HepG2 (cell line): ENCODE data around the gene SLCO4A1. TPM values are rescaled to one million over a fixed set of nuclear protein-coding genes. Genes with fewer than 3 reads are reported as not detected.

ENCODE experiments used
- ATAD3A ChIP-seq: sonication (generic); formaldehyde crosslinking; IDR thresholded peaks from 2 replicates; pipeline ENCODE4 v1.4.0; 2020; ENCODE audit warnings: missing genetic modification reagents
- ERF ChIP-seq: IDR thresholded peaks from 2 replicates; pipeline ENCODE4 v1.6.1; 2018; ENCODE audit warnings: missing biosample characterization, missing genetic modification reagents
- HES4 ChIP-seq: sonication (generic); formaldehyde crosslinking; IDR thresholded peaks from 2 replicates; pipeline ENCODE4 v1.9.0; 2021; ENCODE audit warnings: mild to moderate bottlenecking, missing genetic modification reagents, borderline replicate concordance
- HNRNPLL ChIP-seq: fragments of 200-400 bp; formaldehyde crosslinking; IDR thresholded peaks from 2 replicates; pipeline ENCODE4 v1.6.1; 2017; ENCODE audit warnings: mild to moderate bottlenecking, low read depth, low read length; ENCODE audit not compliant: poor library complexity, severe bottlenecking
- KLF13 ChIP-seq: sonication (generic); formaldehyde crosslinking; IDR thresholded peaks from 2 replicates; pipeline ENCODE4 v1.4.0; 2020; ENCODE audit warnings: mild to moderate bottlenecking, missing genetic modification reagents
- MEIS1 ChIP-seq: sonication (generic); formaldehyde crosslinking; IDR thresholded peaks from 2 replicates; pipeline ENCODE4 v1.9.0; 2021; ENCODE audit warnings: mild to moderate bottlenecking, missing genetic modification reagents, moderate library complexity, borderline replicate concordance
- MIER3 ChIP-seq: IDR thresholded peaks from 2 replicates; pipeline ENCODE4 v1.6.1; 2016; ENCODE audit warnings: missing compliant biosample characterization, borderline replicate concordance
- MYC ChIP-seq: sonication (generic); formaldehyde crosslinking; IDR thresholded peaks from 2 replicates; pipeline ENCODE4 v1.9.0; 2021; ENCODE audit warnings: missing genetic modification reagents, borderline replicate concordance
- NPAS2 ChIP-seq: sonication (generic); formaldehyde crosslinking; IDR thresholded peaks from 2 replicates; pipeline ENCODE4 v1.8.0; 2022; ENCODE audit warnings: mild to moderate bottlenecking, missing genetic modification reagents, borderline replicate concordance
- PHB2 ChIP-seq: fragments of 450-650 bp; IDR thresholded peaks from 2 replicates; pipeline ENCODE4 v1.6.1; 2018; ENCODE audit not compliant: partially characterized antibody
- PTBP1 ChIP-seq: fragments of 200-400 bp; formaldehyde crosslinking; IDR thresholded peaks from 2 replicates; pipeline ENCODE4 v1.6.1; 2018; ENCODE audit warnings: low read length, low read depth; ENCODE audit not compliant: poor library complexity, severe bottlenecking
- RBM39 ChIP-seq: fragments of 200-400 bp; formaldehyde crosslinking; IDR thresholded peaks from one replicate; pipeline ENCODE4 v1.6.1; 2018; ENCODE audit warnings: antibody characterized with exemption, mild to moderate bottlenecking, low read depth, low read length; ENCODE audit not compliant: poor library complexity, severe bottlenecking
- RNF2 ChIP-seq: fragments of 450-650 bp; conservative IDR thresholded peaks from 2 replicates; pipeline ENCODE4 v1.6.1; 2016; ENCODE audit warnings: low read depth
- SNAPC2 ChIP-seq: sonication (generic); formaldehyde crosslinking; IDR thresholded peaks from 2 replicates; pipeline ENCODE4 v1.8.1; 2022; ENCODE audit warnings: mild to moderate bottlenecking, missing genetic modification reagents
- SNRNP70 ChIP-seq: fragments of 200-400 bp; formaldehyde crosslinking; IDR thresholded peaks from 2 replicates; pipeline ENCODE4 v1.6.1; 2017; ENCODE audit warnings: mild to moderate bottlenecking, low read depth, low read length, moderate library complexity
- TMF1 ChIP-seq: sonication (generic); formaldehyde crosslinking; IDR thresholded peaks from 2 replicates; pipeline ENCODE4 v1.8.1; 2022; ENCODE audit warnings: low read depth, missing genetic modification reagents
- TSC22D2 ChIP-seq: sonication (generic); formaldehyde crosslinking; IDR thresholded peaks from 2 replicates; pipeline ENCODE4 v1.5.1; 2020; ENCODE audit warnings: missing genetic modification reagents, mild to moderate bottlenecking, borderline replicate concordance
- ZNF3 ChIP-seq: IDR thresholded peaks from 2 replicates; pipeline ENCODE4 v1.7.0; 2017; ENCODE audit warnings: inconsistent platforms
- ZNF451 ChIP-seq: sonication (generic); formaldehyde crosslinking; IDR thresholded peaks from 2 replicates; pipeline ENCODE4 v1.5.0; 2020; ENCODE audit warnings: mild to moderate bottlenecking, missing genetic modification reagents
- ZNF558 ChIP-seq: sonication (generic); formaldehyde crosslinking; IDR thresholded peaks from 2 replicates; pipeline ENCODE4 v1.9.0; 2022; ENCODE audit warnings: mild to moderate bottlenecking, missing genetic modification reagents, borderline replicate concordance
- ZNF75D ChIP-seq: sonication (generic); formaldehyde crosslinking; IDR thresholded peaks from 2 replicates; pipeline ENCODE4 v1.8.1; 2023; ENCODE audit warnings: missing genetic modification reagents, mild to moderate bottlenecking, borderline replicate concordance
- polyA plus RNA-seq, 8 experiments: library from polyadenylated mRNA; depleted of rRNA in 3 of 8; stranded (reverse) in 7 of 8; unstranded in 1 of 8; fragments of >200 nt; fragmentation: Illumina TruSeq in 4 of 8; extraction: Trizol in 4 of 8; gene quantifications; 2 replicates each; pipeline versions ENCODE4 v1.2.1 to v1.2.3, GENCODE V29; 2011 to 2016; ENCODE audit warnings: low read depth in 4 of 8, missing spikeins in 1 of 8, mixed read lengths in 1 of 8; ENCODE audit not compliant: insufficient read depth in 1 of 8
- total RNA-seq, 5 experiments: library from RNA; depleted of rRNA; stranded (reverse); fragments of >200 nt; fragmentation: Illumina TruSeq; extraction: Trizol; gene quantifications; 2 replicates each; pipeline ENCODE4 v1.2.3, GENCODE V29; 2016; ENCODE audit warnings: low read depth in 1 of 5
- TF ChIP-seq, protein P1 (sequence below): sonication (generic); formaldehyde crosslinking; IDR thresholded peaks from 2 replicates; pipeline ENCODE4 v1.9.0; 2021; ENCODE audit warnings: missing genetic modification reagents, mild to moderate bottlenecking, borderline replicate concordance
- TF ChIP-seq, protein P2 (sequence below): sonication (generic); formaldehyde crosslinking; conservative IDR thresholded peaks from 2 replicates; pipeline ENCODE4 v1.8.1; 2023; ENCODE audit warnings: missing genetic modification reagents
- TF ChIP-seq, protein P3 (sequence below): sonication (generic); formaldehyde crosslinking; IDR thresholded peaks from 2 replicates; pipeline ENCODE4 v1.4.0; 2020; ENCODE audit warnings: mild to moderate bottlenecking, missing genetic modification reagents
- TF ChIP-seq, protein P4 (sequence below): sonication (generic); formaldehyde crosslinking; IDR thresholded peaks from 2 replicates; pipeline ENCODE4 v1.4.0; 2020; ENCODE audit warnings: missing genetic modification reagents

The SLCO4A1 gene
- total and polyA plus RNA-seq, 2 of the 13 experiments (the other 11 are each of a cell fraction or from before 2014, with no cell fraction given), result 55.5 to 112 TPM

DNA sequence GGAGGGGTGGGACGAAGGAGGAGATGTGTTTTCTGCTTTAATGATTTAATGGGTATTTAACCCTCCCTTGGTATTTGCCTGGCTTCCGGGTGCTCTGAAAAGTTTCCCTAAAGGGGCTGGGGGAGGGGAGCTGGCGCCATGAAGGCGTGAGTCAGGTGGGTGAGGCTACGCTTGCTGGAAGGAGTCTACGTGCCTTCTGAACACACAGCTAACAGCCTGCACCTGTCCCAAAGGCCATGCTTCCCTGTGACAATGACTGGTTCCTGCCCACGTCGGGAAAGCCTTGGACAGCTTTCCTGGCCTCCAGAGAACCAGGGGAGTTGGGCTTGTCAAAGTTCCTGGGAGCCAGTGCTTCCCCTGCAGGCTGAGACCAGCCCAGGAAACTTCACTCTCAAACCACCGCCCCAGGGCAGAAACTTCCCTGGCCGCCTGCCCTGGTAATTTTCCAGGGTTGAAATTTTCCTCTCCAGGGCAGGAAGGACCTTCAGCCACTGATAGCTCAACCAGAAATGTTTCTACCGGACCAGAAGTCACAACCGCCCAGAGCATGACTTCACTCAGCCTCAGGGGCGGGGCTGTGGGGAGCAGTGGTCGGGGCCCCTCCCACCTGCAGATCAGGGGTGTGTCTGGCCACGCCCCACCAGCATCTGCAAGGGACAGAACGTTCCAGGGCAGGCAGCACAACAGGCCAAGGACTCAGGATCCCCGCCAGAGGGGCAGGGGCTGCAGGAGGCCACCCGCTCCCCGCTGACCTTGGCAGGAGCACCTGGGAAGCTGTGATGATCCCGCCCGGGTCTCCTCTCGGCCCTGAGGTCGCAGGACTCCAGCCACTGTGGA lies 18.6 kb upstream of the SLCO4A1 start (continued):
- TF ChIP-seq HES4, result peak; percentile 84
- TF ChIP-seq, protein P1, sequence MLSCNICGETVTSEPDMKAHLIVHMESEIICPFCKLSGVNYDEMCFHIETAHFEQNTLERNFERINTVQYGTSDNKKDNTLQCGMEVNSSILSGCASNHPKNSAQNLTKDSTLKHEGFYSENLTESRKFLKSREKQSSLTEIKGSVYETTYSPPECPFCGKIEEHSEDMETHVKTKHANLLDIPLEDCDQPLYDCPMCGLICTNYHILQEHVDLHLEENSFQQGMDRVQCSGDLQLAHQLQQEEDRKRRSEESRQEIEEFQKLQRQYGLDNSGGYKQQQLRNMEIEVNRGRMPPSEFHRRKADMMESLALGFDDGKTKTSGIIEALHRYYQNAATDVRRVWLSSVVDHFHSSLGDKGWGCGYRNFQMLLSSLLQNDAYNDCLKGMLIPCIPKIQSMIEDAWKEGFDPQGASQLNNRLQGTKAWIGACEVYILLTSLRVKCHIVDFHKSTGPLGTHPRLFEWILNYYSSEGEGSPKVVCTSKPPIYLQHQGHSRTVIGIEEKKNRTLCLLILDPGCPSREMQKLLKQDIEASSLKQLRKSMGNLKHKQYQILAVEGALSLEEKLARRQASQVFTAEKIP (CRISPR knock-in tag), result no peak
- peak; percentile 48 for TF ChIP-seq HNRNPLL
- no peak for TF ChIP-seq PHB2
- 0 out of 2 replicates have a peak, but pooled peaks have one; percentile 39 for TF ChIP-seq ZNF3 (CRISPR knock-in tag)
- peak; percentile 82; the same call in 1 of the 2 replicates for TF ChIP-seq ZNF558
- TF ChIP-seq MYC (CRISPR knock-in tag), result peak; percentile 84
- TF ChIP-seq NPAS2, result no peak
- peak; percentile 89; the same call in 1 of the 2 replicates for TF ChIP-seq TSC22D2 (CRISPR knock-in tag)
- TF ChIP-seq MEIS1, result peak; percentile 84; the same call in 1 of the 2 replicates
- peak; percentile 84 for TF ChIP-seq ERF (CRISPR knock-in tag)
- peak; percentile 18; the same call in 1 of the 2 replicates for TF ChIP-seq KLF13 (CRISPR knock-in tag)
- peak; percentile 76; the same call in 1 of the 2 replicates for TF ChIP-seq SNAPC2
- TF ChIP-seq RBM39, result no peak
- TF ChIP-seq MIER3, result peak; percentile 89; the same call in 1 of the 2 replicates
- TF ChIP-seq PTBP1, result no peak
- peak; percentile 88; the same call in 1 of the 2 replicates for TF ChIP-seq ZNF451 (CRISPR knock-in tag)
- TF ChIP-seq, protein P2, sequence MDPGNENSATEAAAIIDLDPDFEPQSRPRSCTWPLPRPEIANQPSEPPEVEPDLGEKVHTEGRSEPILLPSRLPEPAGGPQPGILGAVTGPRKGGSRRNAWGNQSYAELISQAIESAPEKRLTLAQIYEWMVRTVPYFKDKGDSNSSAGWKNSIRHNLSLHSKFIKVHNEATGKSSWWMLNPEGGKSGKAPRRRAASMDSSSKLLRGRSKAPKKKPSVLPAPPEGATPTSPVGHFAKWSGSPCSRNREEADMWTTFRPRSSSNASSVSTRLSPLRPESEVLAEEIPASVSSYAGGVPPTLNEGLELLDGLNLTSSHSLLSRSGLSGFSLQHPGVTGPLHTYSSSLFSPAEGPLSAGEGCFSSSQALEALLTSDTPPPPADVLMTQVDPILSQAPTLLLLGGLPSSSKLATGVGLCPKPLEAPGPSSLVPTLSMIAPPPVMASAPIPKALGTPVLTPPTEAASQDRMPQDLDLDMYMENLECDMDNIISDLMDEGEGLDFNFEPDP, result 0 out of 2 replicates have a peak, but pooled peaks have one; percentile 93
- no peak for TF ChIP-seq ZNF75D
- peak; percentile 68 for TF ChIP-seq RNF2
- TF ChIP-seq, protein P3, sequence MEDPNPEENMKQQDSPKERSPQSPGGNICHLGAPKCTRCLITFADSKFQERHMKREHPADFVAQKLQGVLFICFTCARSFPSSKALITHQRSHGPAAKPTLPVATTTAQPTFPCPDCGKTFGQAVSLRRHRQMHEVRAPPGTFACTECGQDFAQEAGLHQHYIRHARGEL (CRISPR knock-in tag), result no peak; the same call in none of the 2 replicates
- TF ChIP-seq, protein P4, sequence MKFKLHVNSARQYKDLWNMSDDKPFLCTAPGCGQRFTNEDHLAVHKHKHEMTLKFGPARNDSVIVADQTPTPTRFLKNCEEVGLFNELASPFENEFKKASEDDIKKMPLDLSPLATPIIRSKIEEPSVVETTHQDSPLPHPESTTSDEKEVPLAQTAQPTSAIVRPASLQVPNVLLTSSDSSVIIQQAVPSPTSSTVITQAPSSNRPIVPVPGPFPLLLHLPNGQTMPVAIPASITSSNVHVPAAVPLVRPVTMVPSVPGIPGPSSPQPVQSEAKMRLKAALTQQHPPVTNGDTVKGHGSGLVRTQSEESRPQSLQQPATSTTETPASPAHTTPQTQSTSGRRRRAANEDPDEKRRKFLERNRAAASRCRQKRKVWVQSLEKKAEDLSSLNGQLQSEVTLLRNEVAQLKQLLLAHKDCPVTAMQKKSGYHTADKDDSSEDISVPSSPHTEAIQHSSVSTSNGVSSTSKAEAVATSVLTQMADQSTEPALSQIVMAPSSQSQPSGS, result peak; percentile 69; the same call in 1 of the 2 replicates
- no peak; the same call in 1 of the 2 replicates for TF ChIP-seq TMF1 (CRISPR knock-in tag)
- TF ChIP-seq ATAD3A (CRISPR knock-in tag), result no peak
- no peak for TF ChIP-seq SNRNP70
